HUES48 (cell line): ENCODE data around the gene CGNL1.
A peak's percentile ranks its signal among the peaks of the same experiment; 100 is the strongest.

Source experiments
- H3K27ac ChIP-seq: one replicate; pipeline ENCODE4 v1.7.0; 2013; ENCODE audit warnings: low read depth, low read length, inconsistent platforms
- H3K27me3 ChIP-seq: 2 replicates; pipeline ENCODE4 v1.6.1; 2013; ENCODE audit warnings: mild to moderate bottlenecking, low read length; ENCODE audit not compliant: control insufficient read depth, insufficient read depth
- H3K36me3 ChIP-seq: 2 replicates; pipeline ENCODE4 v1.6.1; 2013; ENCODE audit warnings: low read length; ENCODE audit not compliant: control insufficient read depth, insufficient read depth
- H3K4me1 ChIP-seq: 2 replicates; pipeline ENCODE4 v1.6.1; 2013; ENCODE audit warnings: mild to moderate bottlenecking, low read length; ENCODE audit not compliant: control insufficient read depth, insufficient read depth
- H3K4me3 ChIP-seq: 2 replicates; pipeline ENCODE4 v1.5.1; 2013; ENCODE audit warnings: mild to moderate bottlenecking, low read depth, low read length
- H3K9ac ChIP-seq: 2 replicates; pipeline ENCODE4 v1.6.1; 2013; ENCODE audit warnings: mild to moderate bottlenecking, low read depth, low read length, moderate library complexity
- H3K9me3 ChIP-seq: 2 replicates; pipeline ENCODE4 v1.6.1; 2013; ENCODE audit warnings: low read length; ENCODE audit not compliant: control insufficient read depth, insufficient read depth

The CGNL1 gene

GRCh38 chr15:57387564-57388076 is 11.3 kb downstream of the CGNL1 start:
- peak overlapping the region; percentile 65 for H3K9ac ChIP-seq
- peak overlapping the region; percentile 94 for H3K27ac ChIP-seq
- peak overlapping the region; percentile 58 for H3K4me3 ChIP-seq
- H3K27me3 ChIP-seq: no peaks in the 10 kb centered on the region
- H3K4me1 ChIP-seq: peaks cover 77% of the 10 kb centered on the region
- no peaks in the 10 kb centered on the region for H3K9me3 ChIP-seq
- H3K36me3 ChIP-seq: no peaks in the 10 kb centered on the region

- no peaks in the 10 kb centered on the region for H3K9me3 ChIP-seq
- peak overlapping the region; percentile 58 for H3K4me3 ChIP-seq
- H3K27me3 ChIP-seq: no peaks in the 10 kb centered on the region
- H3K9ac ChIP-seq: peak overlapping the region; percentile 65
- H3K27ac ChIP-seq: peak overlapping the region; percentile 94
- no peaks in the 10 kb centered on the region for H3K36me3 ChIP-seq
- peaks cover 71% of the 10 kb centered on the region for H3K4me1 ChIP-seq
Observed at GRCh38 chr15:57388464-57388863, 12.2 kb downstream of the CGNL1 start.

DNA sequence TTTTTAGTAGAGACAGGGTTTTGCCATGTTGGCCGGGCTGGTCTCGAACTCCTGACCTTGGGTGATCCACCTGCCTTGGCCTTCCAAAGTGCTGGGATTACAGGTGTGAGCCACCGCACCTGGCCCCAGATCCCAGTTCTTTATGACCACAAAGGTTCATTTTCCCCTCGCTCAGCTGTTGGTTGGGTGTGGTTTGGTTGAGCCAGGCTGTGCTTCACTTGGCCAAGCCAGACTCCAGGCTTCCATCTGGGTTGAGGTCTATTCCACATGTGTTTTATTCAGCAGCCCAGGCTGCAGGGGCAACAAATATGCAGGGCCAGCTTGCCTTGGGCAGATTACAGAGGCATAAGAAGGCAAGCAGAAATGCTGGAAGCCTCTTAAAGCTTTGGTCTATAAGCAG is 13.7 kb downstream of the CGNL1 start:
- Histone ChIP-seq H3K36me3 (no peaks in the 10 kb centered on the region), H3K27ac (no peak overlapping the region), H3K9ac (no peak overlapping the region), H3K4me3 (no peak overlapping the region), H3K9me3 (no peaks in the 10 kb centered on the region), H3K4me1 (peaks cover 63% of the 10 kb centered on the region), H3K27me3 (no peaks in the 10 kb centered on the region)

DNA sequence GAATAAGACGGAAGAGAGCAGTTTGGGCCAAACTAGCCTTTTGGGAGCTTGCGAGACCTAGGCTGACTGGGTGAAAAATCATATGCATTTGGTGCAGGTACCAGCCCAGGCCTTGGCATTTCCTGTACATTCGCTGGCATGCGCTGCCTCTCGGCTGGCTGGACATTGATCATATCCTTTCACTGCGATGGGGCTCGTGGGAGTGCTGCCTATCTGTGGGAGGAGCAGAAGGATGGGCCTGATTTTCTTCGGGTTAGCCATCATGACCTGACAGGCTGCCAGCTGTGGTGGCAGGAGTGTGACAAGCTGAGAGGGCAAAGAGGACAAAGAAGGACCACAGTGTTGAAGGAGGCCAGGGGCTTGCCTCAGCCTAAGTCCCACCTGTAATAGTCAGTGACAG is 14.3 kb downstream of the CGNL1 start:
- Histone ChIP-seq H3K27ac (no peak overlapping the region), H3K4me1 (peaks cover 57% of the 10 kb centered on the region)

GRCh38 chr15:57391537-57391936 is 15.2 kb downstream of the CGNL1 start:
- Histone ChIP-seq H3K4me3 (no peak overlapping the region), H3K27me3 (no peaks in the 10 kb centered on the region), H3K36me3 (peaks cover 5% of the 10 kb centered on the region; the same call in 1 of the 2 replicates), H3K4me1 (peaks cover 48% of the 10 kb centered on the region), H3K9me3 (no peaks in the 10 kb centered on the region), H3K9ac (no peak overlapping the region), H3K27ac (no peak overlapping the region)

More for the DNA sequence above, 14.3 kb downstream of the CGNL1 start:
- Histone ChIP-seq H3K27me3 (no peaks in the 10 kb centered on the region), H3K9me3 (no peaks in the 10 kb centered on the region), H3K9ac (no peak overlapping the region), H3K36me3 (peaks cover 2% of the 10 kb centered on the region; the same call in 1 of the 2 replicates), H3K4me3 (no peak overlapping the region)

DNA sequence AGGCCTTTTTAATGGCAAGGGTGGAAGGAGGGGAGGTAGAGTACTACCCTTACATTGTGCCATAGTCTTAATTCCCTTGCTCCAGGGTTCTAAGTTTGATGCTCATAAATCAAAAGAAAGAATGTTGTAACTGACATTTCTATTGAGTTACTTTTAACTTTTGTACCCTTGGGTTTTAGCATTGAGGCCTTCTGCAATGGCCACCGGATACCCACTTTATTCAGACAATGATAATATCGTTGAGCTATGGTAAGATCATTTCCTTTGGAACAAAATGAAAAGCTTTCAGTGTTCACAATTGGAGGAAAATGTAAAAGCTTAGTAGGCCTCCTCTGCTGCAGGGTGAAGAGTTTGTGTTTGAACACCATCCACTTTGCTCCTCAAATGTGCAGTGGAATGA is 16.8 kb downstream of the CGNL1 start:
- H3K9ac ChIP-seq: no peak overlapping the region
- H3K4me3 ChIP-seq: no peak overlapping the region
- no peaks in the 10 kb centered on the region for H3K27me3 ChIP-seq
- H3K36me3 ChIP-seq: peaks cover 5% of the 10 kb centered on the region; the same call in 1 of the 2 replicates
- peaks cover 34% of the 10 kb centered on the region for H3K4me1 ChIP-seq
- no peaks in the 10 kb centered on the region for H3K9me3 ChIP-seq
- no peak overlapping the region for H3K27ac ChIP-seq

- no peak overlapping the region for H3K9ac ChIP-seq
- peaks cover 19% of the 10 kb centered on the region for H3K4me1 ChIP-seq
- no peaks in the 10 kb centered on the region for H3K27me3 ChIP-seq
- no peak overlapping the region for H3K4me3 ChIP-seq
- peaks cover 5% of the 10 kb centered on the region; the same call in 1 of the 2 replicates for H3K36me3 ChIP-seq
- H3K9me3 ChIP-seq: no peaks in the 10 kb centered on the region
- peak overlapping the region; percentile 52 for H3K27ac ChIP-seq
Observed at GRCh38 chr15:57395292-57395691, 19.0 kb downstream of the CGNL1 start.

DNA sequence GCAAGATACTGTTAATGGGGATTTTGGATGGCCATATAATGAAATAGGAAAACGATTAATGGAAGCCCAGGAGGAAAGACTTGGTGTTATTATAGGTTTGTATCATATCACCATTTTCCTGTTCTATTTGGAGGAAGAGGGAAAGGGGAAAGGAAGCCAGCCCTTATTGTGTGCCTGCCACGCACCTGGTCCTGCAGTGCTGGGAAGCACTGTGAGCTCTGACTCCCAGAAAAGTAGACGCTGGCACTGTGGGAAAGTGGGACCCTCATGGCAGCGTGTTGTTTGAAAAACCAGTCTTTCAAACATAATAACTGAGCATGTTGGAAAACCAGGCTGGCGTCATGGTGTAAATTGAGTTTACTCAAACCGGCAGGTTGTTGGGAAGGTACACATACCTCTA is 22.0 kb downstream of the CGNL1 start:
- Histone ChIP-seq H3K36me3 (peaks cover 5% of the 10 kb centered on the region; the same call in 1 of the 2 replicates), H3K9ac (no peak overlapping the region), H3K4me1 (peaks cover 19% of the 10 kb centered on the region), H3K4me3 (no peak overlapping the region), H3K27ac (peak overlapping the region; percentile 38), H3K9me3 (no peaks in the 10 kb centered on the region), H3K27me3 (no peaks in the 10 kb centered on the region)

DNA sequence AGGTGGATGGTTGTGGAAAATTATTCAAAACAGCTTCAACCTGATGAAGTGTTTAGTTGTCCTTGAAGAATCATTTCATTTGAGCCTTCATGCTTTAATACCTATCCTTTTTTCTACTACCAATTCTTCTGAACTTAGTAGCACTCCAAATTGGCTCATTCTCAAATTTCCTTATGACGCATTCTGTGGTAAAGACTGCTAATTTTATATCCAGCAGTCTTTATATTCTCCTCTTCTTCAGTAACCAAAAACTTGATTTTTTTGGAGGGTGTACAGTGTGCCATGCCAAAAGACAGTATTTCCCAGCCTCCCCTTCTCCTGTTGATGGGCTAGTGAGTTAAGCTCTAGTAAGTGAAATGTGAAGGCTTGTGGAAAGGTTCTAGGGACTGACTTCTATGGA is 25.2 kb downstream of the CGNL1 start:
- no peak overlapping the region for H3K27ac ChIP-seq
- H3K9me3 ChIP-seq: no peaks in the 10 kb centered on the region
- no peak overlapping the region for H3K4me3 ChIP-seq
- peaks cover 45% of the 10 kb centered on the region for H3K4me1 ChIP-seq
- H3K9ac ChIP-seq: no peak overlapping the region
- H3K36me3 ChIP-seq: no peaks in the 10 kb centered on the region
- no peaks in the 10 kb centered on the region for H3K27me3 ChIP-seq

DNA sequence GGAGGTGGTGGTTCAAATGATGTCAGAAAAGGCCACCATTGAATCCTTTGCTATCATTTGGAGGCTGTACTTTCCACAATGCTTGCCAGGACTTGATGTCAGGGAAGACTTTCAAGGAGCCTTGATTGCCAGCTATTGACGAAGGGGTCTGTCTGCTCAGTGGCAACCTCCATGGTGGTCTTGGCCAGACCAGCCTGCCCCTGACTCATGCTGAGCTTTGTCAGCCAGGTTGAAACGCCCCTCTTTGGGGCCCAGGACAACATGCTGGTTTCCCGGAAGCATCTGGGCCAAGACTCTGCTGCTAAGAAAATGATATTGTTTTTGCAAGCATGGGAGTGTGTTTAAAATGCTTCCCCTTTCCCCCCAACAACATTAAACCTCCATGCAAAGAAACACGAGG is 26.7 kb downstream of the CGNL1 start:
- Histone ChIP-seq H3K9me3 (no peaks in the 10 kb centered on the region), H3K27me3 (no peaks in the 10 kb centered on the region), H3K27ac (peak overlapping the region; percentile 36), H3K4me3 (no peak overlapping the region), H3K4me1 (peaks cover 48% of the 10 kb centered on the region), H3K36me3 (no peaks in the 10 kb centered on the region; the same call in 1 of the 2 replicates), H3K9ac (no peak overlapping the region)

GRCh38 chr15:57403566-57404325 is 27.4 kb downstream of the CGNL1 start:
- Histone ChIP-seq H3K27ac (peak overlapping the region; percentile 36), H3K9ac (no peak overlapping the region), H3K27me3 (no peaks in the 10 kb centered on the region), H3K4me1 (peaks cover 42% of the 10 kb centered on the region), H3K36me3 (no peaks in the 10 kb centered on the region; the same call in 1 of the 2 replicates), H3K9me3 (no peaks in the 10 kb centered on the region), H3K4me3 (no peak overlapping the region)
